GM18526 (cell line): ENCODE measurements around the gene CD19.

Source experiments
- POLR2A ChIP-seq: IDR thresholded peaks from 3 replicates; pipeline ENCODE4 v1.6.1; 2011; ENCODE audit not compliant: insufficient read length; ENCODE audit errors: extremely low read depth

Gene CD19

DNA sequence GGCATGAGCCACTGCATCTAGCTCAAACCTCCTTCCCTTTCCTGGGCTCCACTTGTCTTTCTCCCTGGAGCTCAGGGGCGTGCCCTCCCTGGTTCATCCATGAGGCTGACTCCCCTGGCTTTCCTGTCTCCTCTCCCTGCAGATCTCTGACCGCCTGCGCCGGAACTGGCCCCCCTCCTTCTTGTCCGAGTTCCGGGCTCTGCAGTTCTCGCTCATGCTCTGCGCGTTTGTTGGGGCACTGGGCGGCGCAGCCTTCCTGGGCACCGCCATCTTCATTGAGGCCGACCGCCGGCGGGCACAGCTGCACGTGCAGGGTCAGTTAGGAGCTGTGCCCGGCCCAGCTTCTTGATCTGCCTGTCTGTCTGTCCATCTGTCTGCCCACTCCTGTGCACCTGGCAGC lies 51.9 kb downstream of the CD19 start:
- TF ChIP-seq POLR2A = no peak

DNA sequence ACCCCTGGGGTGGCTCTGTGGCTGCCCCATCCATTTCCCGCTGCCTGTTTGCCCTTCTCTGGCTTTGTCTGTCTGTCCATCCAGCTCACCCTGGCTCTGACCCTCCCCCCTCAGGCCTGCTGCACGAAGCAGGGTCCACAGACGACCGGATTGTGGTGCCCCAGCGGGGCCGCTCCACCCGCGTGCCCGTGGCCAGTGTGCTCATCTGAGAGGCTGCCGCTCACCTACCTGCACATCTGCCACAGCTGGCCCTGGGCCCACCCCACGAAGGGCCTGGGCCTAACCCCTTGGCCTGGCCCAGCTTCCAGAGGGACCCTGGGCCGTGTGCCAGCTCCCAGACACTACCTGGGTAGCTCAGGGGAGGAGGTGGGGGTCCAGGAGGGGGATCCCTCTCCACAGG lies 52.3 kb downstream of the CD19 start:
- no peak for TF ChIP-seq POLR2A

GRCh38 chr16:28984619-28985135 lies 52.9 kb downstream of the CD19 start, which contains the start of gene LAT:
LAT (plus strand) TSS chr16:28985052; CDS start chr16:28985418, 366 bp downstream.
- TF ChIP-seq POLR2A = no peak

DNA sequence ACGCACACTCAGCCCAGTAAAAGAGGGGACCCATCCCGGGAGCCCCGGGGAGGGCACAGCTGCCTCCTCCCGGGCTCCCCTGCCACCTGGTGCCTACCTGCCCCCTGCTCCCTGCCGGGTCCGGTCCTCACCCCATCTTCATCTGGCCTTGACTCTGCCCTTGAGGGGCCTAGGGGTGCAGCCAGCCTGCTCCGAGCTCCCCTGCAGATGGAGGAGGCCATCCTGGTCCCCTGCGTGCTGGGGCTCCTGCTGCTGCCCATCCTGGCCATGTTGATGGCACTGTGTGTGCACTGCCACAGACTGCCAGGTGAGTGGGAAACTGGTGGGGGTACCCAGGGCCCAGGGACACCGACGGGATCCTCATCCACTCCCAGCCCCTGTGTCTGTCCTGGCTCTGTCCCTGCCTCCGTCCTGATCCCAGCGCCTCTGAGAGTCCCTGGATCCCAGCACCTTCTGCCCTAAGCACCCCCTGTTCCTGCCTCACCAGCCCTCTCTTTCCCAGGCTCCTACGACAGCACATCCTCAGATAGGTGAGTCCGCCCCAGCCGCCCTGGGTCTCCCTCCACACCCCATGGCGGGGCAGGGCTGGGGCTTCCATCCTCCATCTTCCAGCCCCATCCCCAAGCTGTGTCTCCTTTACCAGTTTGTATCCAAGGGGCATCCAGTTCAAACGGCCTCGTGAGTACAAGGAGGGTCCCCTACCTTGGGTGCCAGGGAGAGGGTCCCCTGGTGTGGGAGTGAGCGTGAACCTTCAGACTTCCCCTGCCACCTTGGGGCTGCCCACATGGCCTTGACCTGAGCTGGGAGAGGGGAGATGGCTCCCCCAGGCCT lies 53.7 kb downstream of the CD19 start:
- no peak for TF ChIP-seq POLR2A

DNA sequence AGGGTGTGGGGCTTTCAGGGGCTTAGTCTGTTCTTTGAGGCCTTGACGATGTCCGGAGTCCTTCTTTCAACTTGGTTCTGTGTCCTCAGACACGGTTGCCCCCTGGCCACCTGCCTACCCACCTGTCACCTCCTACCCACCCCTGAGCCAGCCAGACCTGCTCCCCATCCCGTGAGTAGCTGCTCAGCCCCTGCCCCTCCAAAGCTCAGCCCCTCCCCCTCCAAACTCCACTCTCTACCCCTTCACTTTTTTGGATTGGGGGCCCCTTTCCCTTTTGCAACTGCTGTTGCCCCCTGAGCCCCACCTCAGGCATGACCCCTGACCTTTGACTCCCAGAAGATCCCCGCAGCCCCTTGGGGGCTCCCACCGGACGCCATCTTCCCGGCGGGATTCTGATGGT lies 54.3 kb downstream of the CD19 start:
- no peak for TF ChIP-seq POLR2A

DNA sequence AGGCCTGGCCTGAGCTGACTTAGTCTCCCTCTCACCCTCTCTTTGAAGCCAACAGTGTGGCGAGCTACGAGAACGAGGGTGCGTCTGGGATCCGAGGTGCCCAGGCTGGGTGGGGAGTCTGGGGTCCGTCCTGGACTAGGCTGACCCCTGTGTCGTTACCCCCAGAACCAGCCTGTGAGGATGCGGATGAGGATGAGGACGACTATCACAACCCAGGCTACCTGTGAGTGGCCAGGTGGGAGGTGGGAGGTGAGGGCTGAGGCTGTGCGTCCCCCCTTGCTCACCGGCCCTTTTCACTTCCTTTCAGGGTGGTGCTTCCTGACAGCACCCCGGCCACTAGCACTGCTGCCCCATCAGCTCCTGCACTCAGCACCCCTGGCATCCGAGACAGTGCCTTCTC lies 54.7 kb downstream of the CD19 start:
- no peak for TF ChIP-seq POLR2A

DNA sequence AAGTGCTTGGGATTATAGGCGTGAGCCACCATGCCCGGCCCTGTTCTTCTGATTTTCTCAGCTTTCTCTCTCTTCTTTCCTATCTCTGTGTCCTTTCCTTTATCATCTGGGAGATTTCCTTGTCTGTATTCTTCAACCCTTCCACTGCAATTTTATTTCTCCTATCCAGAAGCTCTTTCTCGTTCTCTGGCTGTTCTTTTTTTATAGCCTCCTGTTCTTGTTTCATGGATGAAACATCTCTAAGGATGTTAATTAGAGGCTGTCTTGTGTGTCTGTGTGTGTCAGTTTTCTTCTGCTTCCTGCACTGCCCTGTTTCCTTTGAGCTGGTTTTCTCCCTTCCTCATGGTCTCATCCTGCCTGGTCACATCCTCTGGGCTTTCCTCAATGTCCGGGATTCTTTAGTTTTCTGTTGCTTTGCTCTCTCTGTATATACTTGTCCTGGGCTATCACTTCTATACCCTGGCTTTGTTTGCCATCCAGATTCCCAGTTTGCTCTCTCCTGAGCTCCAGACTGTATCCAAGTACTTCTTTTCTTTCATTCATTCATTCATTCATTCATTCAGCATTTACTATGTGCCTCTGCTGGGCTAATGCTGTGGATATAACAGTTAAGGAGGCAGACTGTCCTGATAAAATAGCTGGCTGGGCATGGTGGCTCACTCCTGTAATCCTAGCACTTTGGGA lies 55.5 kb downstream of the CD19 start:
- TF ChIP-seq POLR2A = no peak
